HEK293T (cell line): ENCODE measurements around the gene IRAK1BP1.

Experiments
- CTCF ChIA-PET: fragments of 350-600 bp; formaldehyde crosslinking; extraction: SDS; loops from one replicate; lab custom pipeline; 2021; ENCODE audit warnings: antibody characterized with exemption, inconsistent platforms; lab: Yijun Ruan, JAX
- POLR2A ChIA-PET: fragments of 350-600 bp; formaldehyde crosslinking; extraction: SDS; loops from one replicate; lab custom pipeline; 2020; ENCODE audit warnings: antibody characterized with exemption, inconsistent platforms; lab: Yijun Ruan, JAX
- DNase-seq: peaks from one replicate; pipeline ENCODE4 v3.0.0; 2012; ENCODE audit warnings: mixed read lengths; ENCODE audit errors: extremely low spot score
- ARNT ChIP-seq: fragments of 450-650 bp; IDR thresholded peaks from 2 replicates; pipeline ENCODE4 v1.6.1; 2017; ENCODE audit warnings: mild to moderate bottlenecking
- BHLHE40 ChIP-seq: fragments of 450-650 bp; IDR thresholded peaks from 2 replicates; pipeline ENCODE4 v1.6.1; 2016; ENCODE audit warnings: mild to moderate bottlenecking, moderate library complexity, borderline replicate concordance
- CTBP1 ChIP-seq: fragments of 450-650 bp; IDR thresholded peaks from 2 replicates; pipeline ENCODE4 v1.6.1; 2016; ENCODE audit warnings: borderline replicate concordance
- ELF4 ChIP-seq: fragments of 450-650 bp; IDR thresholded peaks from 2 replicates; pipeline ENCODE4 v1.6.1; 2017; ENCODE audit warnings: antibody characterized with exemption
- FOXA1 ChIP-seq: fragments of 450-650 bp; IDR thresholded peaks from 2 replicates; pipeline ENCODE4 v1.6.1; 2016; ENCODE audit warnings: mild to moderate bottlenecking
- FOXK2 ChIP-seq: fragments of 450-650 bp; IDR thresholded peaks from 2 replicates; pipeline ENCODE4 v1.6.1; 2016; ENCODE audit warnings: mild to moderate bottlenecking
- FOXM1 ChIP-seq: fragments of 450-650 bp; IDR thresholded peaks from 2 replicates; pipeline ENCODE4 v1.6.1; 2017; ENCODE audit warnings: mild to moderate bottlenecking, borderline replicate concordance
- HDGF ChIP-seq: fragments of 450-650 bp; IDR thresholded peaks from 2 replicates; pipeline ENCODE4 v1.6.1; 2017; ENCODE audit warnings: antibody characterized with exemption, borderline replicate concordance
- L3MBTL2 ChIP-seq: fragments of 450-650 bp; conservative IDR thresholded peaks from 2 replicates; pipeline ENCODE4 v1.6.1; 2016; ENCODE audit warnings: mild to moderate bottlenecking
- LEF1 ChIP-seq: fragments of 450-650 bp; IDR thresholded peaks from 2 replicates; pipeline ENCODE4 v1.6.1; 2017; ENCODE audit warnings: mild to moderate bottlenecking, borderline replicate concordance
- NFRKB ChIP-seq: fragments of 450-650 bp; IDR thresholded peaks from 2 replicates; pipeline ENCODE4 v1.6.1; 2016; ENCODE audit warnings: mild to moderate bottlenecking, moderate library complexity
- SP1 ChIP-seq: fragments of 450-650 bp; IDR thresholded peaks from 2 replicates; pipeline ENCODE4 v1.6.1; 2017
- SUZ12 ChIP-seq: fragments of 450-650 bp; IDR thresholded peaks from 2 replicates; pipeline ENCODE4 v1.6.1; 2016; ENCODE audit warnings: mild to moderate bottlenecking
- TARDBP ChIP-seq: fragments of 450-650 bp; IDR thresholded peaks from 2 replicates; pipeline ENCODE4 v1.6.1; 2016
- ZNF384 ChIP-seq: fragments of 450-650 bp; IDR thresholded peaks from 2 replicates; pipeline ENCODE4 v1.6.1; 2016
- TF ChIP-seq, protein P1 (sequence below): fragments of 450-650 bp; IDR thresholded peaks from 2 replicates; pipeline ENCODE4 v1.6.1; 2016

Gene IRAK1BP1

DNA sequence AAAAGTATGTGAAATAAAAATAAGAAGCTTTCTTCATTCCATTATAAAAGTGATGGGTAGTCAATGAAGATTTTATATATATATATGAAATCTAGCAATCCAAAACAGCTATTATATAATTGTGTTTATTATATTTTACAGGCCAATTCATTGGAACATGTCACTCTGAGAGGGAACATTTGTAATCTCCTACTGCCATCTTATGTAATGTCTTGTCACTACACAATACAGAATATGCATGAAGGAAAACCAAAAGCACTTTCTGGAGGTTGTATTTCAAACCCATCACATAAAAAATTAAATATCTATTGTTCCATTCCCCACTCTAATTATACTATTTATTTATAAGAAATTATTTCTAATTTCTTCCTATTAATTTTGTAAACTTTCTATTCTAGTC is 31.5 kb upstream of the IRAK1BP1 start:
- POLR2A ChIA-PET: no interaction called here
- DNase-seq: no peak
- CTCF ChIA-PET: interaction anchor here (0.6 kb wide), 2 partner anchors 1032 to 1375 kb away, joined by 3 read pairs; no protein-coding TSS in a partner anchor
- TF ChIP-seq ELF4: no peak
- TF ChIP-seq HDGF: no peak
- TF ChIP-seq SUZ12: no peak
- no peak for TF ChIP-seq NFRKB
- no peak for TF ChIP-seq FOXM1
- no peak for TF ChIP-seq FOXK2
- TF ChIP-seq CTBP1: no peak
- no peak for TF ChIP-seq FOXA1
- TF ChIP-seq ARNT: no peak

DNA sequence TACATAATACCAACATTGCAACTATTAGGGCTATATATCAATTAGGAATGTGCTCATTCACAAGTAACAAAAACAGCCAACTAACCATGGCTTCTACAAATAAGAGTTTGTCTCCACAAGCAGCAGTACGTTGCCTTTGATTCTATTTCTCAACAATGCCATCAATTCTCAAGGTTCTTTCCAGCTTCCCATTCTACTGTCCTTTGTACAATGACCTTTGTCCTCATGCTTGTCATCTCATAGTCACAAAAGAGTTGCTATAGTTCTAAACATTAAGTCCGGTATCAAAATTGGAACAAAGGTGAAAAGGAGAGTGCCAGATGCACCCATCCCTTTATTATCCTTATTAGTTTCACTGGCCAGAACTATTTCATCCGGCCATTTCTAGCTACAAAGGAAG is 30.8 kb upstream of the IRAK1BP1 start:
- TF ChIP-seq, protein P1, sequence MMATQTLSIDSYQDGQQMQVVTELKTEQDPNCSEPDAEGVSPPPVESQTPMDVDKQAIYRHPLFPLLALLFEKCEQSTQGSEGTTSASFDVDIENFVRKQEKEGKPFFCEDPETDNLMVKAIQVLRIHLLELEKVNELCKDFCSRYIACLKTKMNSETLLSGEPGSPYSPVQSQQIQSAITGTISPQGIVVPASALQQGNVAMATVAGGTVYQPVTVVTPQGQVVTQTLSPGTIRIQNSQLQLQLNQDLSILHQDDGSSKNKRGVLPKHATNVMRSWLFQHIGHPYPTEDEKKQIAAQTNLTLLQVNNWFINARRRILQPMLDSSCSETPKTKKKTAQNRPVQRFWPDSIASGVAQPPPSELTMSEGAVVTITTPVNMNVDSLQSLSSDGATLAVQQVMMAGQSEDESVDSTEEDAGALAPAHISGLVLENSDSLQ: no peak
- no peak for TF ChIP-seq BHLHE40
- TF ChIP-seq ZNF384: no peak
- TF ChIP-seq FOXA1: no peak
- no peak for TF ChIP-seq FOXK2
- no peak for TF ChIP-seq SUZ12
- no peak for TF ChIP-seq NFRKB
- TF ChIP-seq ARNT: no peak
- TF ChIP-seq HDGF: no peak
- no peak for TF ChIP-seq FOXM1
- no peak for TF ChIP-seq SP1
- TF ChIP-seq LEF1: no peak
- POLR2A ChIA-PET: no interaction called here
- CTCF ChIA-PET: no interaction called here
- no peak for DNase-seq

DNA sequence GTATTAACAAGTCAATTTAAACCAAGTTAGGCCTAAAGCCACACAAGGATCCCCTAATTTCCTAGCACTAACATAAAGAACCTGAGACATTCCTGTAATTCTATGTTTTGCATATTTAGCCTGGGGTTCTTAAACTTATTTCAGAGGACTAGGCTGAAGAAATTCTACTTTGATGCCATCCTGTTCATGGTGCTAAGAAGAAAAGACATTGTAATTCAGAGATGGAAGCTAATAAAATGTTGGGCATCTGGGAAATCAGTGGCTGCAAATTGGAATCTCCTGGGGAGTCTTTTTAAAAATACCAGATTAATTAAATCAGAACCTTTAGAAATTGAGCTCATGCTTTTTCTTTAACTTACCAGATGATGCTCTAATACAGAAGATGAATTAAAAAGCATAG is 26.2 kb upstream of the IRAK1BP1 start:
- no peak for TF ChIP-seq SP1
- no peak for TF ChIP-seq FOXK2
- no peak for TF ChIP-seq FOXA1
- no peak for TF ChIP-seq CTBP1
- TF ChIP-seq TARDBP: no peak
- no peak for TF ChIP-seq FOXM1
- TF ChIP-seq ZNF384: no peak
- TF ChIP-seq, protein P1: no peak
- TF ChIP-seq ELF4: no peak
- TF ChIP-seq L3MBTL2: no peak
- TF ChIP-seq ARNT: no peak
- no peak for TF ChIP-seq NFRKB
- TF ChIP-seq LEF1: no peak
- TF ChIP-seq BHLHE40: no peak
- TF ChIP-seq SUZ12: no peak
- TF ChIP-seq HDGF: no peak
- CTCF ChIA-PET: no interaction called here
- POLR2A ChIA-PET: no interaction called here
- DNase-seq: no peak

DNA sequence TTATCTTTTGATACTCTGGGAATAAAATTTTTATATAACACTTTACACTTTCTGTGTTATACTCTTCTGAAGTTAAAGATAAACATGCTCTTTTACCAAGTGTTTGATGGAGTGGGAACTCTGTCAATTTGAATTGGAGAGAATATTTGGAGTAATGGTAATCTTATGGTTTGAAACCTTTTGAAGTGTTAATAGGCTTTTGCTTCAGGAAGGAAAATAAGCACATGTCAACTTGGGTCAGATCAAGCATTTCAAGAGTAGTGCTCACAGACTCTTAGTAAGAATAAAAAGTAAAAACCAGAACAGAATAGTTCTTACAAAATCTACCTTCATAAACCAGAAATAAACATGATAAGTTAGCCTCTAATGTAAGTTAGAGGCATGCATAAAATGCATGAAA is 24.4 kb upstream of the IRAK1BP1 start:
- no peak for DNase-seq
- ChIA-PET POLR2A (no interaction called here), CTCF (no interaction called here)
- TF ChIP-seq SUZ12 (no peak), HDGF (no peak), FOXA1 (no peak), TARDBP (no peak), ZNF384 (no peak), FOXK2 (no peak), BHLHE40 (no peak), SP1 (no peak), NFRKB (no peak), ELF4 (no peak), ARNT (no peak), LEF1 (no peak), L3MBTL2 (no peak), FOXM1 (no peak), CTBP1 (no peak)
- TF ChIP-seq, protein P1: no peak

DNA sequence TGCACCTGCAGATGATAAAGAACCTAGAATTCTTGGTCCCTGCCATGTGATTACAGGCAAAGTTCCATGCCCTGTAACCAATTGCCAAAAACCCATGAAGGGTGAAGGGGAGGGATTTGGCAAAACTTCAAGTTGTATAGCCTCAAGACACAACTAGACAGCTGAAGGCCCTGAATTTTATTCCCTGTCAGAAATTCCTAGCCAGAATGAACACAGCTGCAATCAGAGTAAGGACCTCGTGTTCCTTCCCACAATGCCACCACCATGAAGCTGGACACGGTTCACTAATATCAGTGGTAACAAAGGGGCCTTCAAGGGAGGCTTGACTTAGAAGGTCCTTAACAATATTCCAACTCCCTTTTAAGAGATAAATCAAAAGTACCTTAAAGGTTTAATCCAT is 22.5 kb upstream of the IRAK1BP1 start:
- no peak for DNase-seq
- TF ChIP-seq FOXM1 (no peak), SUZ12 (no peak), BHLHE40 (no peak), CTBP1 (no peak), TARDBP (no peak), FOXK2 (no peak), HDGF (no peak), L3MBTL2 (no peak), ARNT (no peak), ELF4 (no peak), LEF1 (no peak), FOXA1 (no peak)
- TF ChIP-seq, protein P1: no peak
- ChIA-PET POLR2A (no interaction called here), CTCF (no interaction called here)

DNA sequence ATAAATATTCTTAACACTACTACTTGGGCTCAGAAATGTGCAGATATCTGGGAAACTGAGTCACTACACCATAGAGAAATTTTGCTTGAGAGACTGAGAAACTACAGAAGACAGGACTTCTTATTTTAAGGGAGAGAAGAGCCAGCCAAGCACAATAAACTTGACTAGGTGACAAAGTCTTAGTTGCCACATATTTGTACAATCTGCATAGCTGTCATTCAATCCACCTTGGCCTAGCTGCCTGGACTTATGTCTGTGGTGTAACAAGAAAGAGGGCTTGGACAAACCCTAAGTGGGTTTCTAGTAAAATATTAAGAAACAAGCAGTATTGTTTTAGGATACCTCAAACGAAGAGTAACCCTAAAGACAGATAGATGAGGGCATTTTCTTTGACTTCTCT is 21.8 kb upstream of the IRAK1BP1 start:
- ChIA-PET POLR2A (interaction anchor here (0.7 kb wide), 1 partner anchor 559 kb away, joined by 3 read pairs; no protein-coding TSS in a partner anchor), CTCF (no interaction called here)
- DNase-seq: no peak
- TF ChIP-seq ELF4 (no peak), L3MBTL2 (no peak), FOXA1 (no peak), NFRKB (no peak), SUZ12 (no peak), FOXM1 (no peak), HDGF (no peak), LEF1 (no peak), ZNF384 (no peak)
